Gastroesophageal sphincter (tissue), 4 donors: Measurements from ENCODE around the gene CPNE1. TPM values are rescaled to one million over a fixed set of nuclear protein-coding genes. Genes with fewer than 3 reads are reported as not detected.

Source experiments
- ATAC-seq: fragments of 150-250 bp; one replicate; pipeline ENCODE4 v1.9.1; 2016; ENCODE audit warnings: mild to moderate bottlenecking, moderate library complexity
- H3K27ac ChIP-seq, 4 donors: fragments of 200-600 bp; sonication (generic) in 3 of 4; 1 replicate in 3 of 4; 2 replicates in 1 of 4; pipeline ENCODE4 v1.5.1; 2016 to 2019
- H3K27me3 ChIP-seq: fragments of 200-600 bp; sonication (generic); one replicate; pipeline ENCODE4 v1.5.1; 2019
- H3K36me3 ChIP-seq, 2 donors: fragments of 200-600 bp; sonication (generic); one replicate each; pipeline ENCODE4 v1.5.1; 2019; ENCODE audit warnings: control low read depth in 1 of 2
- H3K4me1 ChIP-seq, 3 donors: fragments of 200-600 bp; sonication (generic); 1 replicate in 2 of 3; 2 replicates in 1 of 3; pipeline ENCODE4 v1.5.1; 2016 to 2019; ENCODE audit warnings: control low read depth in 2 of 3
- H3K4me3 ChIP-seq, 2 donors: fragments of 200-600 bp; sonication (generic); one replicate each; pipeline ENCODE4 v1.5.1; 2019; ENCODE audit warnings: mild to moderate bottlenecking in 1 of 2, moderate library complexity in 1 of 2
- H3K9me3 ChIP-seq, 3 donors: fragments of 200-600 bp; sonication (generic); one replicate each; pipeline ENCODE4 v1.5.1; 2017 to 2019; ENCODE audit warnings: control low read depth in 2 of 3
- CTCF ChIP-seq, 4 experiments: fragments of 200-600 bp in 2 of 4; fragments of 450-650 bp in 2 of 4; sonication (generic) in 1 of 4; IDR thresholded peaks; one replicate each; pipeline ENCODE4 v1.5.1; 2017 to 2019; ENCODE audit warnings: antibody characterized with exemption in 4 of 4, mild to moderate bottlenecking in 2 of 4, moderate library complexity in 2 of 4
- EP300 ChIP-seq: sonication (generic); formaldehyde crosslinking; IDR thresholded peaks from one replicate; pipeline ENCODE4 v1.6.1; 2017; ENCODE audit warnings: antibody characterized with exemption, mild to moderate bottlenecking
- POLR2A ChIP-seq, 2 donors: fragments of 450-650 bp; IDR thresholded peaks; one replicate each; pipeline ENCODE4 v1.6.1; 2017; ENCODE audit warnings: antibody characterized with exemption in 2 of 2, mild to moderate bottlenecking in 2 of 2, moderate library complexity in 1 of 2
- POLR2AphosphoS5 ChIP-seq: sonication (generic); formaldehyde crosslinking; IDR thresholded peaks from one replicate; pipeline ENCODE4 v1.6.1; 2017; ENCODE audit warnings: antibody characterized with exemption
- WGBS, 2 donors: methylation state at CpG; one replicate each; pipeline ENCODE4 v1.1.5; 2018; ENCODE audit warnings: low coverage in 1 of 2; 5-methylcytosine and 5-hydroxymethylcytosine counted together
- total RNA-seq, 4 donors: library from RNA; depleted of rRNA; stranded (reverse); fragments of >200 nt; gene quantifications; one replicate each; pipeline ENCODE4 v1.1.0, GENCODE V29; 2016

The CPNE1 gene
- total RNA-seq, 4 donors from 2014 or later, result 43.8 to 131 (median 95.2) TPM

GRCh38 chr20:35583636-35584560, 80.8 kb downstream of the CPNE1 start:
- WGBS, 2 donors, result 86 to 90% methylated on average over 1 to 7 of the region's 18 CpGs
- TF ChIP-seq CTCF (IDR thresholded peaks at IDR 0.05) (no peak), EP300 (no peak), POLR2AphosphoS5 (no peak), POLR2A (IDR thresholded peaks at IDR 0.05) (no peak)
- no peak for ATAC-seq

GRCh38 chr20:35582741-35583404, 81.8 kb downstream of the CPNE1 start:
- Histone ChIP-seq H3K36me3 (no peaks in the 10 kb centered on the region), H3K4me1 (no peaks in the 10 kb centered on the region), H3K4me3 (no peak overlapping the region), H3K27ac (no peak overlapping the region), H3K27me3 (no peaks in the 10 kb centered on the region), H3K9me3 (peaks cover 0 to 14% (median 0%) of the 10 kb centered on the region in 3 donors)
- ATAC-seq, result no peak
- TF ChIP-seq CTCF (IDR thresholded peaks at IDR 0.05), result no peak
- no peak for TF ChIP-seq POLR2A (IDR thresholded peaks at IDR 0.05)
- TF ChIP-seq POLR2AphosphoS5, result no peak
- no peak for TF ChIP-seq EP300
- whole genome bisulfite sequencing, 2 donors, result 100% methylated on average over 1 of the region's 12 CpGs; no CpG with 5 or more reads in 1 of the 2 donors

More at GRCh38 chr20:35583636-35584560, 80.8 kb downstream of the CPNE1 start:
- Histone ChIP-seq H3K27ac (no peak overlapping the region), H3K9me3 (peaks cover 0 to 14% (median 0%) of the 10 kb centered on the region in 3 donors), H3K4me3 (no peak overlapping the region), H3K4me1 (no peaks in the 10 kb centered on the region), H3K27me3 (no peaks in the 10 kb centered on the region), H3K36me3 (no peaks in the 10 kb centered on the region)

- H3K36me3 ChIP-seq, result no peaks in the 10 kb centered on the region
- WGBS, 2 donors, result 92 to 100% methylated on average over 1 to 5 of the region's 7 CpGs
- H3K4me1 ChIP-seq, result no peaks in the 10 kb centered on the region
- no peak for TF ChIP-seq EP300
- TF ChIP-seq POLR2AphosphoS5, result no peak
- TF ChIP-seq POLR2A (IDR thresholded peaks at IDR 0.05), result no peak
- no peak for TF ChIP-seq CTCF (IDR thresholded peaks at IDR 0.05)
- ATAC-seq, result no peak
- no peak overlapping the region for H3K27ac ChIP-seq
- no peaks in the 10 kb centered on the region for H3K27me3 ChIP-seq
- peaks cover 0 to 14% (median 0%) of the 10 kb centered on the region in 3 donors for H3K9me3 ChIP-seq
- H3K4me3 ChIP-seq, result no peak overlapping the region
Measured at GRCh38 chr20:35582131-35582530, 82.6 kb downstream of the CPNE1 start.

GRCh38 chr20:35579196-35579595, 85.5 kb downstream of the CPNE1 start:
- no peak for TF ChIP-seq POLR2A (IDR thresholded peaks at IDR 0.05)
- TF ChIP-seq EP300, result no peak
- TF ChIP-seq POLR2AphosphoS5, result no peak
- no peak for TF ChIP-seq CTCF (IDR thresholded peaks at IDR 0.05)
- no peak overlapping the region for H3K4me3 ChIP-seq
- no peaks in the 10 kb centered on the region for H3K27me3 ChIP-seq
- ATAC-seq, result no peak
- no peaks in the 10 kb centered on the region for H3K4me1 ChIP-seq
- H3K36me3 ChIP-seq, result no peaks in the 10 kb centered on the region
- peaks cover 0 to 14% (median 0%) of the 10 kb centered on the region in 3 donors for H3K9me3 ChIP-seq
- 86 to 100% methylated on average over 3 to 4 of the region's 6 CpGs for WGBS, 2 donors
- no peak overlapping the region for H3K27ac ChIP-seq
